GM19438 (cell line): ENCODE measurements around the gene TBC1D10B.
A peak's percentile ranks its signal among the peaks of the same experiment; 100 is the strongest.
"Not testable (repeated sequence)": the region's sequence is repeated elsewhere in the genome, so short reads cannot be mapped to it uniquely, and the experiment has no call there.

Experiments
- ATAC-seq: cut with Tn5 transposase; IDR thresholded peaks from one replicate; pipeline ENCODE4 v1.9.1; 2021; ENCODE audit warnings: low read depth; ENCODE audit not compliant: unreplicated experiment

Gene TBC1D10B

GRCh38 chr16:30357715-30358576, 12.3 kb downstream of the TBC1D10B start:
- no peak for ATAC-seq

- no peak for ATAC-seq
Observed at GRCh38 chr16:30357085-30357714, 13.1 kb downstream of the TBC1D10B start.

- ATAC-seq, result no peak
Observed at GRCh38 chr16:30356401-30357084, 13.8 kb downstream of the TBC1D10B start.

GRCh38 chr16:30355954-30356308, 14.4 kb downstream of the TBC1D10B start:
- no peak for ATAC-seq

- ATAC-seq, result peak; percentile 61
Observed at GRCh38 chr16:30355144-30355953, 14.9 kb downstream of the TBC1D10B start, which contains the start of gene CD2BP2. CD2BP2 (minus strand) TSS chr16:30355308; CDS start chr16:30354681, 627 bp downstream.

- peak; percentile 14 for ATAC-seq
Observed at GRCh38 chr16:30354423-30355143, 15.7 kb downstream of the TBC1D10B start.

- no peak for ATAC-seq
Observed at GRCh38 chr16:30353438-30354129, 16.7 kb downstream of the TBC1D10B start.

GRCh38 chr16:30352488-30353401, 17.5 kb downstream of the TBC1D10B start:
- ATAC-seq, result no peak

GRCh38 chr16:30351586-30352419, 18.5 kb downstream of the TBC1D10B start:
- ATAC-seq, result no peak

GRCh38 chr16:30351001-30351441, 19.3 kb downstream of the TBC1D10B start:
- ATAC-seq, result no peak

GRCh38 chr16:30350134-30350871, 20.0 kb downstream of the TBC1D10B start:
- ATAC-seq, result no peak

GRCh38 chr16:30349675-30350074, 20.6 kb downstream of the TBC1D10B start:
- ATAC-seq, result no peak

- ATAC-seq, result no peak
Observed at GRCh38 chr16:30348929-30349328, 21.4 kb downstream of the TBC1D10B start.

- no peak for ATAC-seq
Observed at GRCh38 chr16:30348113-30348512, 22.2 kb downstream of the TBC1D10B start.

- no peak for ATAC-seq
Observed at GRCh38 chr16:30346286-30346685, 24.0 kb downstream of the TBC1D10B start.

GRCh38 chr16:30343491-30343820, 26.8 kb downstream of the TBC1D10B start:
- ATAC-seq, result not testable (repeated sequence)
